PC-3 (cell line): Measurements from ENCODE around the gene CERT1. TPM values are rescaled to one million over a fixed set of nuclear protein-coding genes. Genes with fewer than 3 reads are reported as not detected.
"Not testable (repeated sequence)": the region's sequence is repeated elsewhere in the genome, so short reads cannot be mapped to it uniquely, and the experiment has no call there.

ENCODE experiments used
- ATAC-seq: fragments of 200-7000 bp; cut with Tn5 transposase; 2 replicates; pipeline ENCODE4 v1.9.1; 2020; ENCODE audit warnings: mild to moderate bottlenecking, moderate library complexity
- Bru-seq: library from RNA; stranded (reverse); fragments of 400-500 nt; gene quantifications from one replicate; lab custom pipeline; 2021; lab: Mats Ljungman, UMichigan
- BruChase-seq, 2 experiments: library from RNA; stranded (reverse); fragments of 400-500 nt; gene quantifications; one replicate each; lab custom pipeline; 2021; lab: Mats Ljungman, UMichigan
- BruUV-seq: library from RNA; stranded (reverse); fragments of 400-500 nt; replicated peaks from 2 replicates; lab custom pipeline; 2021; lab: Mats Ljungman, UMichigan
- CTCF ChIA-PET: fragments of 300-600 bp; sonication (Branson Sonifier 250); formaldehyde crosslinking; loops from one replicate; lab custom pipeline; 2022; ENCODE audit warnings: antibody characterized with exemption; lab: Charles Lee
- POLR2A ChIA-PET: fragments of 300-600 bp; sonication (Branson Sonifier 250); formaldehyde crosslinking; loops from one replicate; lab custom pipeline; 2022; ENCODE audit warnings: antibody characterized with exemption; ENCODE audit not compliant: unreplicated experiment; lab: Charles Lee
- DNase-seq: peaks from one replicate; pipeline ENCODE4 v3.0.0-alpha.2; 2015
- H2AFZ ChIP-seq: fragments of 300-600 bp; sonication (generic); 2 replicates; pipeline ENCODE4 v1.6.0; 2016; ENCODE audit warnings: antibody characterized with exemption, low read length
- H3F3A ChIP-seq: fragments of 300-600 bp; sonication (generic); one replicate; pipeline ENCODE4 v1.6.0; 2017; ENCODE audit warnings: antibody characterized with exemption, low read length, control low read depth, mild to moderate bottlenecking; ENCODE audit not compliant: unreplicated experiment
- H3K27ac ChIP-seq: fragments of 300-600 bp; sonication (generic); 2 replicates; pipeline ENCODE4 v1.5.1; 2016; ENCODE audit warnings: mild to moderate bottlenecking, low read length
- H3K27me3 ChIP-seq: fragments of 300-600 bp; sonication (generic); 2 replicates; pipeline ENCODE4 v1.6.1; 2016; ENCODE audit warnings: low read length, mixed read lengths
- H3K36me3 ChIP-seq: fragments of 300-600 bp; sonication (generic); 2 replicates; pipeline ENCODE4 v1.6.1; 2016; ENCODE audit warnings: low read depth, mixed run types, low read length, mixed read lengths
- H3K4me1 ChIP-seq: fragments of 300-600 bp; sonication (generic); 2 replicates; pipeline ENCODE4 v1.5.1; 2016; ENCODE audit warnings: low read length; ENCODE audit not compliant: insufficient read depth
- H3K4me2 ChIP-seq: fragments of 300-600 bp; sonication (generic); 2 replicates; pipeline ENCODE4 v1.6.0; 2016; ENCODE audit warnings: low read length
- H3K4me3 ChIP-seq: fragments of 300-600 bp; sonication (generic); 2 replicates; pipeline ENCODE4 v1.5.1; 2016; ENCODE audit warnings: mild to moderate bottlenecking, low read length, mixed read lengths
- H3K79me2 ChIP-seq: fragments of 300-600 bp; sonication (generic); 2 replicates; pipeline ENCODE4 v1.6.1; 2017; ENCODE audit warnings: low read length, mixed read lengths
- H3K9ac ChIP-seq: fragments of 300-600 bp; sonication (generic); 2 replicates; pipeline ENCODE4 v1.6.0; 2016; ENCODE audit warnings: mild to moderate bottlenecking, low read length
- H3K9me2 ChIP-seq: fragments of 300-600 bp; sonication (generic); replicated peaks from 2 replicates; pipeline ENCODE4 v1.6.1; 2016; ENCODE audit warnings: mixed run types, low read length, mixed read lengths
- H3K9me3 ChIP-seq: fragments of 300-600 bp; sonication (generic); 2 replicates; pipeline ENCODE4 v1.6.1; 2016; ENCODE audit warnings: low read length, mixed read lengths
- H4K20me1 ChIP-seq: fragments of 300-600 bp; sonication (generic); 2 replicates; pipeline ENCODE4 v1.6.1; 2016; ENCODE audit warnings: low read length, mixed read lengths
- EZH2 ChIP-seq: fragments of 300-600 bp; sonication (generic); IDR thresholded peaks from one replicate; pipeline ENCODE4 v1.6.1; 2017; ENCODE audit warnings: antibody characterized with exemption, mild to moderate bottlenecking, low read length; ENCODE audit not compliant: unreplicated experiment
- EZH2phosphoT487 ChIP-seq: fragments of 300-600 bp; sonication (generic); IDR thresholded peaks from 2 replicates; pipeline ENCODE4 v1.6.1; 2018; ENCODE audit warnings: mild to moderate bottlenecking, antibody characterized with exemption, low read length, borderline replicate concordance
- intact Hi-C: fragments of 100-400 bp; cut with micrococcal nuclease; formaldehyde crosslinking; loops from 2 replicates; pipeline ENCODE4 v1.9.0; 2023
- long read RNA-seq: library from polyadenylated mRNA; unstranded; transcript quantifications from one replicate; pipeline ENCODE4 v2.0.0, GENCODE V29; 2021; ENCODE audit not compliant: unreplicated experiment
- total RNA-seq: library from RNA; depleted of rRNA; stranded (reverse); fragments of >200 nt; gene quantifications from 2 replicates; pipeline ENCODE4 v1.2.3, GENCODE V29; 2014; rRNA removed
- TF ChIP-seq, protein P1 (sequence below): fragments of 300-600 bp; sonication (generic); conservative IDR thresholded peaks from 2 replicates; pipeline ENCODE4 v1.5.1; 2017; ENCODE audit warnings: antibody characterized with exemption, low read depth, mild to moderate bottlenecking, low read length

CERT1 gene, protein sequence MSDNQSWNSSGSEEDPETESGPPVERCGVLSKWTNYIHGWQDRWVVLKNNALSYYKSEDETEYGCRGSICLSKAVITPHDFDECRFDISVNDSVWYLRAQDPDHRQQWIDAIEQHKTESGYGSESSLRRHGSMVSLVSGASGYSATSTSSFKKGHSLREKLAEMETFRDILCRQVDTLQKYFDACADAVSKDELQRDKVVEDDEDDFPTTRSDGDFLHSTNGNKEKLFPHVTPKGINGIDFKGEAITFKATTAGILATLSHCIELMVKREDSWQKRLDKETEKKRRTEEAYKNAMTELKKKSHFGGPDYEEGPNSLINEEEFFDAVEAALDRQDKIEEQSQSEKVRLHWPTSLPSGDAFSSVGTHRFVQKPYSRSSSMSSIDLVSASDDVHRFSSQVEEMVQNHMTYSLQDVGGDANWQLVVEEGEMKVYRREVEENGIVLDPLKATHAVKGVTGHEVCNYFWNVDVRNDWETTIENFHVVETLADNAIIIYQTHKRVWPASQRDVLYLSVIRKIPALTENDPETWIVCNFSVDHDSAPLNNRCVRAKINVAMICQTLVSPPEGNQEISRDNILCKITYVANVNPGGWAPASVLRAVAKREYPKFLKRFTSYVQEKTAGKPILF
- 5.6 and 6.5 TPM in 2 replicates for total RNA-seq
- Bru-seq, nascent RNA: percentile 74 among the genes with signal in this experiment
- BruChase-seq, experiment 1, labeled RNA remaining after a 6-hour chase: percentile 61 among the genes with signal in this experiment
- percentile 69 among the genes with signal in this experiment for BruChase-seq, experiment 2, labeled RNA remaining after a 2-hour chase
- long read RNA-seq, transcript COL4A3BP-222 (17 exons, 3,154 nt): major isoform, 19 of 43 reads
- long read RNA-seq, partial matches to known transcripts: 10 of 43 reads
- long read RNA-seq, other reads (novel, unspliced or antisense): 7 of 43 reads

DNA sequence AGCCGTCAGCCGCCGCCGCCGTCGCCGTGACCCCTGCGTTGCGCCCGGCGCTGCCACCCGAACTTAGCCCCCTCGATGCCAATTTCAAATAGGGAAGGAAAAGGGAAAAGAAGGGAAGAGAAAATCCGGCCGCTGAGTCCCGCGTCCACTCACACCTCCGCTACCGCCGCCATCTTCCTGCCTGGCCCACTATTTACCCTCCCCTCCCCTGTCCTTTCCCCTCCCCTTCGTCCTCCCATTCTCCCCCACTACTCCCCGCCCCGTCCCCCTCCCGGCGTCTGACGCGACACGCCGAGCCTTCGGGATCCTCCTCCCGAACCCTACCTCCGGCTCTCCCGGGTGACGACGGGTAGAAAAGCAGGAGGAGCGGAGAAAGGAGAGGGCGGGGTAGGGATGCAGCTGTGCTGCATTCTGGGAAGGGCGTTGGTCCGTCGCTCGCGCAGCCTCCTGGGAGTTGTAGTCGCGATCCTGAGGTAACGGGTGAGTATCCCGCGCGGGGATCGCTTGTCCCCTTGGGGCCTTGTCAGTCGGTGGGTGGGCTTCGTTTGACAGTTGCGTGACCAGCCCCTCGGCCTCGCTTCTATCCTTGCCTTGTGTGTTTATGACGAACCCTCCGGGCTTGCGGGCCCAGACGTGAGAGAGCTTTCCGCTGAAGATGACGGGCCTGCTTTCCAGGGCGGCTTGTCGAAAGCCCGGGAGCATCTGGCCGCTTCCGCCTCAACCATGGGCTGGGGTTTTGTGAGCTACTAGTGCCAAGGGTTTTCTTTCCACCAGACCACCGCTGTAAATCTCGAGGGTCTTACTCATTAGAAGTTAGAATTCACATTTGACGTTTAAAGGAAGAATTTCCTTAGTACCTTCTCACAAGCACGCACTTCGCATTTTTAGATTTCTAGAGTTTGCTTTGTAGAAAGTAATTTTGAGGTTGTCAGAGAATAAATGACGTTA lies at the start of gene CERT1, which contains the start of gene POLK:
Gene CERT1 (minus strand): TSS at position 195 of the 948 bp plus-strand sequence. CDS start 422 bp downstream, outside the sequence.
Gene POLK (plus strand): TSS at position 457 of the 948 bp plus-strand sequence.
- H3K4me3 ChIP-seq: peak within 1 kb of the TSS; percentile 83
- no peaks in the 10 kb centered on the region for H4K20me1 ChIP-seq
- H2AFZ ChIP-seq: peak within 1 kb of the TSS; percentile 88
- DNase-seq: peak; percentile 95
- TF ChIP-seq EZH2 (no peak), EZH2phosphoT487 (no peak)
- TF ChIP-seq, protein P1, sequence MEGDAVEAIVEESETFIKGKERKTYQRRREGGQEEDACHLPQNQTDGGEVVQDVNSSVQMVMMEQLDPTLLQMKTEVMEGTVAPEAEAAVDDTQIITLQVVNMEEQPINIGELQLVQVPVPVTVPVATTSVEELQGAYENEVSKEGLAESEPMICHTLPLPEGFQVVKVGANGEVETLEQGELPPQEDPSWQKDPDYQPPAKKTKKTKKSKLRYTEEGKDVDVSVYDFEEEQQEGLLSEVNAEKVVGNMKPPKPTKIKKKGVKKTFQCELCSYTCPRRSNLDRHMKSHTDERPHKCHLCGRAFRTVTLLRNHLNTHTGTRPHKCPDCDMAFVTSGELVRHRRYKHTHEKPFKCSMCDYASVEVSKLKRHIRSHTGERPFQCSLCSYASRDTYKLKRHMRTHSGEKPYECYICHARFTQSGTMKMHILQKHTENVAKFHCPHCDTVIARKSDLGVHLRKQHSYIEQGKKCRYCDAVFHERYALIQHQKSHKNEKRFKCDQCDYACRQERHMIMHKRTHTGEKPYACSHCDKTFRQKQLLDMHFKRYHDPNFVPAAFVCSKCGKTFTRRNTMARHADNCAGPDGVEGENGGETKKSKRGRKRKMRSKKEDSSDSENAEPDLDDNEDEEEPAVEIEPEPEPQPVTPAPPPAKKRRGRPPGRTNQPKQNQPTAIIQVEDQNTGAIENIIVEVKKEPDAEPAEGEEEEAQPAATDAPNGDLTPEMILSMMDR: no peak
- H3F3A ChIP-seq: no peaks in the 10 kb centered on the region
- H3K9me2 ChIP-seq: no peaks in the 10 kb centered on the region
- intact Hi-C loops: loop anchor here (2.0 to 5.0 kb wide), 4 partner anchors 56 to 275 kb away; partner anchors contain the start of genes ANKRD31 and HMGCR
- ATAC-seq: peak; percentile 96
- ChIA-PET POLR2A (interaction anchor here (0.5 to 0.7 kb wide), 3 partner anchors 165 to 1970 kb away, joined by 3 to 4 read pairs (median 3); no protein-coding TSS in a partner anchor), CTCF (no interaction called here)
- peaks cover 84% of the 10 kb centered on the region for H3K79me2 ChIP-seq
- peaks cover 15% of the 10 kb centered on the region for H3K4me1 ChIP-seq
- H3K9me3 ChIP-seq: no peaks in the 10 kb centered on the region
- no peaks in the 10 kb centered on the region for H3K36me3 ChIP-seq
- peak within 1 kb of the TSS; percentile 87 for H3K9ac ChIP-seq
- no peaks in the 10 kb centered on the region for H3K27me3 ChIP-seq
- peak within 1 kb of the TSS; percentile 10; the same call in 1 of the 2 replicates for H3K27ac ChIP-seq
- BruUV-seq: TSS peak; percentile 69
- peak within 1 kb of the TSS; percentile 87 for H3K4me2 ChIP-seq

DNA sequence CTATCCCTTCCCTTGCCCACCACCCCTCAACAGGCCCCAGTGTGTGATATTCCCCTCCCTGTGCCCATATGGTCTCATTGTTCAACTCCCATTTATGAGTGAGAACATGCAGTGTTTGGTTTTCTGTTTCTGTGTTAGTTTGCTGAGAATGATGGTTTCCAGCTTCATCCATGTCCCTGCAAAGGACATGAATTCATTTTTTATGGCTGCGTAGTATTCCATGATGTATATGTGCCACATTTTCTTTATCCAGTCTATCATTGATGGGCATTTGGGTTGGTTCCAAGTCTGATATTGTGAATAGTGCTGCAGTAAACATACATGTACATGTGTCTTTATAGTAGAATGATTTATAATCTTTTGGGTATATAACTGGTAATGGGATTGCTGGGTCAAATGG lies 49.2 kb upstream of the CERT1 start:
- H3K27ac ChIP-seq, H3K9me2 ChIP-seq, BruUV-seq, H3K36me3 ChIP-seq, intact Hi-C loops, H3F3A ChIP-seq, H3K27me3 ChIP-seq, H3K9ac ChIP-seq, H3K4me3 ChIP-seq, POLR2A ChIA-PET, DNase-seq, ATAC-seq, CTCF ChIA-PET, H3K79me2 ChIP-seq, H3K4me1 ChIP-seq, H3K4me2 ChIP-seq, H2AFZ ChIP-seq, H3K9me3 ChIP-seq, H4K20me1 ChIP-seq: not testable (repeated sequence)
